Testis (tissue), 2 donors: ENCODE results near the gene SND1.

ENCODE experiments used
- CTCF ChIP-seq, 3 experiments: fragments of 450-650 bp in 2 of 3; fragments of 200-600 bp in 1 of 3; sonication (generic) in 1 of 3; IDR thresholded peaks; one replicate each; pipeline ENCODE4 v1.5.1; 2016 to 2019; ENCODE audit warnings: antibody characterized with exemption in 3 of 3, mild to moderate bottlenecking in 2 of 3, moderate library complexity in 1 of 3
- POLR2A ChIP-seq: fragments of 450-650 bp; IDR thresholded peaks from one replicate; pipeline ENCODE4 v1.6.1; 2017; ENCODE audit warnings: antibody characterized with exemption, mild to moderate bottlenecking, moderate library complexity

- TF ChIP-seq CTCF (IDR thresholded peaks at IDR 0.05) (no peak), POLR2A (no peak)
Observed at GRCh38 chr7:128075242-128076095, 423.5 kb downstream of the SND1 start.
